ENCODE measurements around the gene STT3B. TPM values are rescaled to one million over a fixed set of nuclear protein-coding genes. Genes with fewer than 3 reads are reported as not detected.

The STT3B gene
- total and polyA plus RNA-seq, 10 donors = 28.4 to 128 (median 86.6) TPM

- 78 to 93% (median 88%) methylated on average over 2 of the region's 2 CpGs for WGBS, 5 donors
- TF ChIP-seq POLR2AphosphoS5 (IDR thresholded peaks at IDR 0.05) = no peak
- TF ChIP-seq, protein P1, sequence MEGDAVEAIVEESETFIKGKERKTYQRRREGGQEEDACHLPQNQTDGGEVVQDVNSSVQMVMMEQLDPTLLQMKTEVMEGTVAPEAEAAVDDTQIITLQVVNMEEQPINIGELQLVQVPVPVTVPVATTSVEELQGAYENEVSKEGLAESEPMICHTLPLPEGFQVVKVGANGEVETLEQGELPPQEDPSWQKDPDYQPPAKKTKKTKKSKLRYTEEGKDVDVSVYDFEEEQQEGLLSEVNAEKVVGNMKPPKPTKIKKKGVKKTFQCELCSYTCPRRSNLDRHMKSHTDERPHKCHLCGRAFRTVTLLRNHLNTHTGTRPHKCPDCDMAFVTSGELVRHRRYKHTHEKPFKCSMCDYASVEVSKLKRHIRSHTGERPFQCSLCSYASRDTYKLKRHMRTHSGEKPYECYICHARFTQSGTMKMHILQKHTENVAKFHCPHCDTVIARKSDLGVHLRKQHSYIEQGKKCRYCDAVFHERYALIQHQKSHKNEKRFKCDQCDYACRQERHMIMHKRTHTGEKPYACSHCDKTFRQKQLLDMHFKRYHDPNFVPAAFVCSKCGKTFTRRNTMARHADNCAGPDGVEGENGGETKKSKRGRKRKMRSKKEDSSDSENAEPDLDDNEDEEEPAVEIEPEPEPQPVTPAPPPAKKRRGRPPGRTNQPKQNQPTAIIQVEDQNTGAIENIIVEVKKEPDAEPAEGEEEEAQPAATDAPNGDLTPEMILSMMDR (IDR thresholded peaks at IDR 0.05 in 8 of 11, conservative IDR thresholded peaks at IDR 0.05 in 3 of 11) = no peak
- TF ChIP-seq POLR2A (IDR thresholded peaks at IDR 0.05) = no peak
- DNase-seq = no peak
Measured at GRCh38 chr3:31671451-31671850, 138.7 kb downstream of the STT3B start.

GRCh38 chr3:31671976-31672375 lies 139.3 kb downstream of the STT3B start:
- Histone ChIP-seq H3K27ac (no peak overlapping the region), H3K4me1 (peaks cover 9 to 35% (median 18%) of the 10 kb centered on the region in 6 donors), H3K4me3 (no peak overlapping the region), H3K27me3 (replicated peaks in 1 of 7) (no peaks in the 10 kb centered on the region), H3K9me3 (no peaks in the 10 kb centered on the region), H3K36me3 (peaks cover 0 to 54% (median 4%) of the 10 kb centered on the region in 6 donors)
- 44 to 60% (median 46%) methylated on average over 6 of the region's 6 CpGs for WGBS, 5 donors
- no peak for DNase-seq
- TF ChIP-seq, protein P1 (IDR thresholded peaks at IDR 0.05 in 8 of 11, conservative IDR thresholded peaks at IDR 0.05 in 3 of 11) = no peak
- no peak for TF ChIP-seq POLR2A (IDR thresholded peaks at IDR 0.05)
- TF ChIP-seq POLR2AphosphoS5 (IDR thresholded peaks at IDR 0.05) = peak in 1 of 3 donors; percentile 16
- intact Hi-C loops (cut with DNase I; ENCODE audit: low total_unique reads) = no loop called here

More at GRCh38 chr3:31671451-31671850, 138.7 kb downstream of the STT3B start:
- H3K9me3 ChIP-seq = no peaks in the 10 kb centered on the region
- peaks cover 9 to 40% (median 18%) of the 10 kb centered on the region in 6 donors for H3K4me1 ChIP-seq
- intact Hi-C loops (cut with DNase I; ENCODE audit: low total_unique reads) = no loop called here
- no peaks in the 10 kb centered on the region for H3K27me3 ChIP-seq (replicated peaks in 1 of 7)
- H3K36me3 ChIP-seq = peaks cover 0 to 55% (median 4%) of the 10 kb centered on the region in 6 donors
- H3K4me3 ChIP-seq = no peak overlapping the region
- H3K27ac ChIP-seq = no peak overlapping the region

- Histone ChIP-seq H3K4me3 (no peak overlapping the region), H3K27me3 (replicated peaks in 1 of 7) (no peaks in the 10 kb centered on the region), H3K9me3 (no peaks in the 10 kb centered on the region), H3K4me1 (peaks cover 9 to 35% (median 18%) of the 10 kb centered on the region in 6 donors), H3K36me3 (peaks cover 0 to 39% (median 0%) of the 10 kb centered on the region in 6 donors), H3K27ac (no peak overlapping the region)
- no peak for DNase-seq
- intact Hi-C loops (cut with DNase I; ENCODE audit: low total_unique reads) = no loop called here
- 89 to 100% (median 97%) methylated on average over 1 of the region's 1 CpG for WGBS, 5 donors
- TF ChIP-seq POLR2A (IDR thresholded peaks at IDR 0.05) (no peak), POLR2AphosphoS5 (IDR thresholded peaks at IDR 0.05) (no peak)
- TF ChIP-seq, protein P1 (IDR thresholded peaks at IDR 0.05 in 8 of 11, conservative IDR thresholded peaks at IDR 0.05 in 3 of 11) = no peak
Measured at GRCh38 chr3:31673950-31674349, 141.2 kb downstream of the STT3B start.

DNA sequence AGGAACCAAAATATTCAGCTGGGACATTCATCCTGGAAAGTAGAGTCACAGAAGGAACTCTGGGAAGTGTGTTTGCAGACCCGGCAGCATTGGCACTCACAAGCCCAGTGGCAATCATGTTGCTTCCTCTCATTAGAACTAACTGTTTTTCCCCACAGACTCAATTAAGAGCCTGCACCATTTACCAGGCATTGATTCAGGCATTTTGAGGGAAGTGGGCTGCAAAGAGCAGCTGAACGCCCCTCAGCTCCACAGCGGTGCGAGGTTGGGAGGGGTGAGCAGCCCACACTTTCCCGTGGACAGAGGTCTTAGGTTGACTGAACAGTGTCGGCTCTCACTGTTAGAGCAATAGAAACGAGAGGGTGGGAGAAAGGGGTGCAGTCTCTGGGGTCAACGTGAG lies 143.8 kb downstream of the STT3B start:
- no peak for TF ChIP-seq POLR2AphosphoS5 (IDR thresholded peaks at IDR 0.05)
- no peak for TF ChIP-seq POLR2A (IDR thresholded peaks at IDR 0.05)
- TF ChIP-seq, protein P1 (IDR thresholded peaks at IDR 0.05 in 8 of 11, conservative IDR thresholded peaks at IDR 0.05 in 3 of 11) = no peak
- DNase-seq = no peak
- peaks cover 0 to 11% (median 2%) of the 10 kb centered on the region in 6 donors for H3K4me1 ChIP-seq
- H3K27me3 ChIP-seq (replicated peaks in 1 of 7) = no peaks in the 10 kb centered on the region
- no peak overlapping the region for H3K4me3 ChIP-seq
- H3K9me3 ChIP-seq = no peaks in the 10 kb centered on the region
- peaks cover 0 to 29% (median 0%) of the 10 kb centered on the region in 6 donors for H3K36me3 ChIP-seq
- 88 to 96% (median 92%) methylated on average over 8 of the region's 8 CpGs for WGBS, 5 donors
- H3K27ac ChIP-seq = no peak overlapping the region
- intact Hi-C loops (cut with DNase I; ENCODE audit: low total_unique reads) = no loop called here

Data from spleen (tissue), 11 donors.